Activated T-cell treated with anti-CD3 and anti-CD28 coated beads, Interleukin-2, amount 50 U/mL, for 24 hours (primary cell): ENCODE results near the gene UBE3A.
"Not testable (repeated sequence)": the region's sequence is repeated elsewhere in the genome, so short reads cannot be mapped to it uniquely, and the experiment has no call there.

Source experiments
- DNase-seq: peaks from one replicate; pipeline ENCODE4 v3.0.0-alpha.2; 2020
- H3K27ac Mint-ChIP-seq: 2 replicates; pipeline ENCODE4 v1.8.0; 2020; ENCODE audit warnings: mild to moderate bottlenecking, mixed read lengths
- H3K27me3 Mint-ChIP-seq: 2 replicates; pipeline ENCODE4 v1.8.0; 2020; ENCODE audit warnings: mixed read lengths
- H3K36me3 Mint-ChIP-seq: 2 replicates; pipeline ENCODE4 v1.8.0; 2020; ENCODE audit warnings: low read depth, mixed read lengths
- H3K4me1 Mint-ChIP-seq: 2 replicates; pipeline ENCODE4 v1.8.0; 2020; ENCODE audit warnings: low read depth, mixed read lengths
- H3K4me3 Mint-ChIP-seq: 2 replicates; pipeline ENCODE4 v1.8.0; 2020; ENCODE audit warnings: mild to moderate bottlenecking, moderate library complexity, mixed read lengths
- H3K9me3 Mint-ChIP-seq: 2 replicates; pipeline ENCODE4 v1.8.0; 2020; ENCODE audit warnings: mixed read lengths

Gene UBE3A

GRCh38 chr15:25426896-25427610 lies 11.8 kb downstream of the UBE3A start:
- H3K36me3 Mint-ChIP-seq: peaks cover 77% of the 10 kb centered on the region
- H3K9me3 Mint-ChIP-seq: no peaks in the 10 kb centered on the region
- peaks cover 76% of the 10 kb centered on the region for H3K4me1 Mint-ChIP-seq
- H3K27me3 Mint-ChIP-seq: no peaks in the 10 kb centered on the region
- no peak overlapping the region for H3K4me3 Mint-ChIP-seq
- no peak for DNase-seq
- H3K27ac Mint-ChIP-seq: no peak overlapping the region

DNA sequence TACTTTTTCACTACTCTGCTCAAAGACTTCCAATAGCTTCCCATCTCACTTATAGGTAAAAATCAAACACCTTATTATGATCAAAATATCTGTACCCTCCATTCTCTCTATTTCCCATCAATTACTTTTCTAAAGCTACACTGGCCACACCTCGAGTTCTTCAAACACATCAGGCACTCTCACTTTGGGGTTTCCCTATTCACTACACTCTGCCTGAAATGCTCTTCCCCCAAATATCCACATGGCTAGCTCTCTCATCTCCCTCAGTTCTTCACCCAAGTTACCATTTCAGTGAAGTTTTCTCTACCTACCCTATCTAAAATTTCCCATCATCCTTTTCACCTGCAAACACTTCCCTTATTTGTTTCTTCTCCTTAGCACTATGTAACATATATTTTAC lies 14.8 kb downstream of the UBE3A start:
- peaks cover 76% of the 10 kb centered on the region for H3K4me1 Mint-ChIP-seq
- H3K36me3 Mint-ChIP-seq: peaks cover 84% of the 10 kb centered on the region
- peaks cover 13% of the 10 kb centered on the region for H3K9me3 Mint-ChIP-seq
- no peak overlapping the region for H3K4me3 Mint-ChIP-seq
- DNase-seq: no peak
- no peaks in the 10 kb centered on the region for H3K27me3 Mint-ChIP-seq
- no peak overlapping the region for H3K27ac Mint-ChIP-seq

DNA sequence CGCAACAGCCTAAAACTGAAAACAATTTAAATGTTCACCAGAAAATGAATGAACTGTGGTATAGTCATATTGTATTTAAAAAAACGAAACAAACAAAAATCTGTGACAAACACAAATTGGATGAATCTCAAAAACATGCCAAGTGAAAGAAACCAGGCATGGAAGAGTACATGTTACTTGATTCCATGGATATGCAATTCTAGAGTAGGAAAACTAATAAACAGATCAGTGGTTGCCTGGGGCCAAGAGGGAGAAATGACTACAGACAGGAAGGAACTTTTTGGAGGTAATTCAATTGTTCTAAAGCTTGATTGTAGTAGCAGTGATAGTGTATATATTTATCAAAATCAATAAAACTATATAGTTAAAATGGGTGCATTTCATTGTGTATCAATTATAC lies 16.8 kb downstream of the UBE3A start:
- Mint-ChIP-seq H3K27ac (no peak overlapping the region), H3K36me3 (peaks cover 87% of the 10 kb centered on the region), H3K4me3 (no peak overlapping the region), H3K27me3 (no peaks in the 10 kb centered on the region), H3K4me1 (peaks cover 75% of the 10 kb centered on the region), H3K9me3 (peaks cover 15% of the 10 kb centered on the region)
- no peak for DNase-seq

DNA sequence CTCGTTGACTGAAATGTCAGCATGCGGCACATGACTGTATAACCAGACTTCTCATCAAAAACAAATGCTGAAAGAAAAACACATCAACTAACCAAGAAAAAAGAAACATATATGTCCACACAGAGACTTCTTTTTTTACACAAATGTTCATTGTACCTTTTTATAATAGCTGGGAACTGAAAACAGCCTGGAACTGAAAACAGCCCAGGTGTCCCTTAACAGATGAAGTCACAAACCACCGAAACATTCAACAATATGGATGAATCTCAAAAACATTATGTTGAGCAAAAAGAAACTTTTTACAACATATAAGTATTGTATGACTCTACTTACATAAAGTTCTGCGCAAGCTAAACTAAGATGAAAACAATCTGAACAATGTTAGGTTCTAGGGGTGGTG lies 20.6 kb downstream of the UBE3A start:
- Mint-ChIP-seq H3K27ac (no peak overlapping the region), H3K27me3 (no peaks in the 10 kb centered on the region), H3K4me1 (peaks cover 78% of the 10 kb centered on the region), H3K36me3 (peaks cover 87% of the 10 kb centered on the region), H3K4me3 (no peak overlapping the region), H3K9me3 (peaks cover 22% of the 10 kb centered on the region)
- no peak for DNase-seq

DNA sequence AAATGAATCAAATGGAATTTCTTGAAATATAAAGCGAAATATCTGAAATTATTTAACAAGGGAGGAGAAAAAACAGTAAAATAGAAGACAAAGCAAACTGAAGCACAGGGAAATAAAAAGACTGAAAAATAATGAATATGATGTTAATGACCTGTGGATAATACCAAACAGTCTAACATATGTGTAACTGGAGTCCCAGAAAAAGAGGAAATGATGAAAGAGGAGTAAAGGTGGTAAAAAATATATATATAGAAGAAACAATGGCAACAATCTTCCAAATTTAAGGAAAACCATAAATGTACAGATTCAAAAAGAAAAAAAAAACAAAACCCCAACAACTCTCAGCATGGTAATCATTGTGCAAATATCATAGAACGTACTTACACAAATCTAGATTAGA lies 21.2 kb downstream of the UBE3A start:
- Mint-ChIP-seq H3K27ac (no peak overlapping the region), H3K4me1 (peaks cover 83% of the 10 kb centered on the region), H3K4me3 (no peak overlapping the region), H3K9me3 (peaks cover 22% of the 10 kb centered on the region), H3K36me3 (peaks cover 90% of the 10 kb centered on the region), H3K27me3 (no peaks in the 10 kb centered on the region)
- DNase-seq: no peak

DNA sequence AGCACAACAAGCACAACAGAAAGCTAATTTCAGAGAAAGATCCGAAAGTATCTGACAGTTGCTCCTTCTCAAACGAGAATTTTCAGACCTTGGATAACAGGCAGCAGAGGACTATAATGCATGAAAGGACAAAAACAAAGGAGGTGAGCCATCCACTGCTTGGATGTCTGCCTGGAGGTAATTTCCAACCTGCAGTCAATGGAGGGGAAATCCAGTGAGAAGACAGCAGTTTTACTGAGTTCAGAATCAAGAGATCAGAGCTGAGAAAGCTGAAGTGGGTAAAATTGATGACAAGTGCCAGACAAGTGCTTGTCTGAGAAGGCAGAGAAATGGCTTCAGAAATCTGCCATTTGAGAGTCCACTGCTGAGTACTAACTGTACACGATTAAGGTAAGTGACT lies 22.1 kb downstream of the UBE3A start:
- Mint-ChIP-seq H3K4me1 (peaks cover 81% of the 10 kb centered on the region), H3K9me3 (peaks cover 22% of the 10 kb centered on the region), H3K36me3 (peaks cover 89% of the 10 kb centered on the region), H3K27ac (peak overlapping the region; percentile 55), H3K27me3 (no peaks in the 10 kb centered on the region), H3K4me3 (no peak overlapping the region)
- DNase-seq: no peak

- H3K4me1 Mint-ChIP-seq: peaks cover 81% of the 10 kb centered on the region
- peaks cover 87% of the 10 kb centered on the region for H3K36me3 Mint-ChIP-seq
Measured at GRCh38 chr15:25415707-25416106, 23.1 kb downstream of the UBE3A start.

GRCh38 chr15:25415217-25415616 lies 23.6 kb downstream of the UBE3A start:
- peaks cover 83% of the 10 kb centered on the region for H3K4me1 Mint-ChIP-seq
- no peaks in the 10 kb centered on the region for H3K27me3 Mint-ChIP-seq
- peak overlapping the region; percentile 12 for H3K27ac Mint-ChIP-seq
- DNase-seq: no peak
- H3K36me3 Mint-ChIP-seq: peaks cover 84% of the 10 kb centered on the region
- H3K9me3 Mint-ChIP-seq: peaks cover 15% of the 10 kb centered on the region
- no peak overlapping the region for H3K4me3 Mint-ChIP-seq

More at GRCh38 chr15:25415707-25416106, 23.1 kb downstream of the UBE3A start:
- Mint-ChIP-seq H3K4me3 (no peak overlapping the region), H3K27ac (no peak overlapping the region), H3K9me3 (peaks cover 16% of the 10 kb centered on the region), H3K27me3 (no peaks in the 10 kb centered on the region)
- DNase-seq: no peak

DNA sequence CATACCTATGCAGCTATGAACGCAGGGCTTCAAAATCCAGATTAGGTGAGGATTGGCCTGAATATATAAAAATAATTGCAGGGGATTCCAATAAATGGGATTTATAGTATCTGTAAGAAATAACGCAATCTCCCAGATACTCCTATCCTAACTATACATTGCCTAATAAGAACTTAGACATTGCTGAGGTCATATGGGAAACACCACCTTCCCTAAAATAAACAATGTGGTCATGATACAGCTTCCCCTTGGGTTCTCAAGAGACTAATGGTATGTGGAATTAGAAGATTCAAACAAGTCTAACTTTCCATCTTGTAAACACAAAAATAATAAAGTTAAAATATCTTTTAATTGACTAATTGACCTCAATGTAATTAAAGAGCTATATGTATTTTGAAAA lies 28.2 kb downstream of the UBE3A start:
- Mint-ChIP-seq H3K27ac (no peak overlapping the region), H3K27me3 (no peaks in the 10 kb centered on the region), H3K9me3 (peaks cover 7% of the 10 kb centered on the region), H3K4me1 (peaks cover 73% of the 10 kb centered on the region), H3K4me3 (no peak overlapping the region), H3K36me3 (peaks cover 81% of the 10 kb centered on the region)
- no peak for DNase-seq

- H3K27ac Mint-ChIP-seq, H3K9me3 Mint-ChIP-seq, DNase-seq, H3K27me3 Mint-ChIP-seq, H3K4me3 Mint-ChIP-seq: not testable (repeated sequence)
- Mint-ChIP-seq H3K4me1 (peaks cover 68% of the 10 kb centered on the region), H3K36me3 (peaks cover 84% of the 10 kb centered on the region)
Measured at GRCh38 chr15:25409731-25410130, 29.1 kb downstream of the UBE3A start.

- DNase-seq: no peak
- peaks cover 12% of the 10 kb centered on the region for H3K9me3 Mint-ChIP-seq
- H3K4me1 Mint-ChIP-seq: peaks cover 62% of the 10 kb centered on the region
- H3K4me3 Mint-ChIP-seq: no peak overlapping the region
- no peak overlapping the region for H3K27ac Mint-ChIP-seq
- no peaks in the 10 kb centered on the region for H3K27me3 Mint-ChIP-seq
- peaks cover 85% of the 10 kb centered on the region for H3K36me3 Mint-ChIP-seq
Measured at GRCh38 chr15:25408929-25409328, 29.9 kb downstream of the UBE3A start.

DNA sequence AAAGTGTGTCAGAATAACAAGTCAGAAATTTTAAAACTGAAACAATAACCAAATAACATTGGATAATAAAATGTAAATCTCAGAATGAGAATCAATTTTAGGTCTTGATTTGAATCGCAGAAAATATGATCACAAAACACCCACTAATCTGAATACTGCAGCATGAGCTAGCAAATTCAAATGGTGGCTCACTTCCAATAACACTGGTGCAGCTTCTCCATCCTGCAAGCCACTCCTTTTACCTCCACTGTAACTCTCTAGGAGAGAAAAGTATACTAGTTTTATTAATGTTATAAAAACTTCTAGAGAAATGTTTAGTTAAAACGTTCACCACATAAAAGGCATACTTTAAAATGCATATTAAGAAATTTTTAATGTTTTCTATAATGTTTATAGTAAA lies 30.4 kb downstream of the UBE3A start:
- peaks cover 10% of the 10 kb centered on the region for H3K9me3 Mint-ChIP-seq
- peaks cover 57% of the 10 kb centered on the region for H3K4me1 Mint-ChIP-seq
- peaks cover 85% of the 10 kb centered on the region for H3K36me3 Mint-ChIP-seq
- no peak overlapping the region for H3K4me3 Mint-ChIP-seq
- H3K27me3 Mint-ChIP-seq: no peaks in the 10 kb centered on the region
- no peak for DNase-seq
- H3K27ac Mint-ChIP-seq: no peak overlapping the region

DNA sequence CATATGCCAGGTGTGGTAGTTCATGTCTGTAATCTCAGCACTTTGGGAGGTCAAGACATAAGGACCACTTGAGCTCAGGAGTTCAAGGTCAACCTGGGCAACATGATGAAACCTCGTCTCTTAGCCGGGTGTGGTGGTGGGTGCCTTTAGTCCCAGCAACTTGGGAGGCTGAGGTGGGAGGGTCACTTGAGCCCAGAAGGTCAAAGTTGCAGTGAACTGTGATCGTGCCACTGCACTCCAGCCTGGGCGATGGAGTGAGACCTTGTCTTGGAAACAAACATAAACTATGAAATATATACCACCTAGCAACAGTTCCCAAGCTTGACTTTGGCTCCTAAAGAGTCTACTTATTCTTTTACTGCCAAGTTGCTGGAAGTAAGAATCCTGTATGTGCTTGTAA lies 30.9 kb downstream of the UBE3A start:
- Mint-ChIP-seq H3K27me3 (no peaks in the 10 kb centered on the region), H3K27ac (no peak overlapping the region), H3K9me3 (peaks cover 14% of the 10 kb centered on the region), H3K36me3 (peaks cover 87% of the 10 kb centered on the region), H3K4me1 (peaks cover 54% of the 10 kb centered on the region), H3K4me3 (no peak overlapping the region)
- no peak for DNase-seq

GRCh38 chr15:25406846-25407245 lies 32.0 kb downstream of the UBE3A start:
- peak overlapping the region; percentile 15 for H3K4me3 Mint-ChIP-seq
- DNase-seq: no peak
- H3K27ac Mint-ChIP-seq: peak overlapping the region; percentile 80
- H3K9me3 Mint-ChIP-seq: peaks cover 20% of the 10 kb centered on the region
- H3K36me3 Mint-ChIP-seq: peaks cover 88% of the 10 kb centered on the region
- peaks cover 57% of the 10 kb centered on the region for H3K4me1 Mint-ChIP-seq
- H3K27me3 Mint-ChIP-seq: no peaks in the 10 kb centered on the region

DNA sequence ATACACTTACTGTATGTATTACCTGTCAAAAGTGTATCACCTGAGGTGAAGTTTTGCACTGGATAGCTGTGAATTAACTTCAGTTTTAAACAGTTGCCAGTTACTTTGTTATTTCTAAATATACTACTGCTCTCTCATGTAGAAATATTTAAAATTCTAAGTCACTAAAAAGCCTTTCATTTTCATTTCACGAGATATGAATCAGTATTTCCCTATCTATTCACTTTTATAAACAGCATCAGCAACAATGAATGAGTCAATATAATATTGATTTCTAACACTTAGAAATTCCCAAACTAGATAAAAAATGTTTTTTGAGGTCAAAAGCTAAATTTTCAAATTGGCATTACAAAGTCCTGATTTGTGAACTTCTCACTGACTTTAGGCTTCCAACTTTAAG lies 32.6 kb downstream of the UBE3A start:
- peaks cover 59% of the 10 kb centered on the region for H3K4me1 Mint-ChIP-seq
- H3K4me3 Mint-ChIP-seq: peak overlapping the region; percentile 15
- no peak for DNase-seq
- peak overlapping the region; percentile 80 for H3K27ac Mint-ChIP-seq
- H3K9me3 Mint-ChIP-seq: peaks cover 23% of the 10 kb centered on the region
- no peaks in the 10 kb centered on the region for H3K27me3 Mint-ChIP-seq
- peaks cover 88% of the 10 kb centered on the region for H3K36me3 Mint-ChIP-seq

- Mint-ChIP-seq H3K4me3 (no peak overlapping the region), H3K27me3 (no peaks in the 10 kb centered on the region), H3K4me1 (peaks cover 52% of the 10 kb centered on the region), H3K27ac (no peak overlapping the region), H3K9me3 (peaks cover 27% of the 10 kb centered on the region), H3K36me3 (peaks cover 95% of the 10 kb centered on the region)
- no peak for DNase-seq
Measured at GRCh38 chr15:25403771-25404170, 35.1 kb downstream of the UBE3A start.
